ENCODE measurements around the gene ZNF135. TPM values are rescaled to one million over a fixed set of nuclear protein-coding genes. Genes with fewer than 3 reads are reported as not detected.

The ZNF135 gene
- total and polyA plus RNA-seq, 2 donors (not counting 3 experiments of a cell fraction or from before 2014, with no cell fraction given): 1.2 to 1.5 TPM

DNA sequence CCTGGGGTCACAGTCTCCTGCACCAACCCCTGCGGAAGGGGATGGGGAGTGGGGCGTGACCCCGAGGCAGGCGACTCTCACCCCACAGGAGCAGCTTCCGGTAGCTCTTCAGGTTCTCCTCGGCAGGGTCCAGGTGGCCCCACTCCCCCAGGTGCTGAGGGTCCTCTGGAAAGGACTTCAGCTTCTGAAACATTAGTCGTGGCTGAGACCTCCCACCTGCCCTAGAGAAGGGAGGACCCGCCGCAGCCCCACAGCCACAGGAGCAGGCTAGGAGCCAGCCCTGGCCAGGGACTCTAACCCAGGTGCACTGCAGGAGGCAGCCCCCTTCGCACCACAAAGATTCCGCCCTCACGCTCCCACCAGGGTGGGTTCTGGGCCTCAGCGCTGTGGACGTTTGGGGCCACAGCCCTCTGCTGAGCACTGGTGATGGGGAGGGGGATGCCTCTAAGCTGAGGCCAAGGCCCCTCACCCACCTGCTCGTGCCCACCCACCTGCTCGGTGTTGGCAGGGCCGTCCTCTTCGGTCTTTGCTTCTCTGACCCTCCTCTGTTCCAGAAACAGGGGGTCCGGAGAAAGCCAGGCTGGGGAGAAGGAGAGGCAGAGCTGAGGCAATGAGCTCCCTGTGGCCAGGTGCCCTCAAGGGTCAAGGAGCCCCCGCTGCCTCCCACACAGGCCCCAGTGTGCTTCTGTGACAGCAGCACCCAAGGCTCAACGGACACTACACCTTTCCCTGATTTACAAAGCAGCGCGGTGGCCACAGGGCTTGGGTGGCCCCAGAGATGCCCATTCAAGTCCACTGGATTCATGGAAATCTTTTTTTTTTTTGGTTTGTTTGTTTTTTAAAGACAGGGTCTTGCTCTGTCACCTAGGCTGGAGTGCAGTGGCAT is 28.0 kb downstream of the ZNF135 start:
- H3K4me3 ChIP-seq (replicated peaks in 1 of 3; ENCODE audit: insufficient read depth in 1 of 3, low read depth in 1 of 3, low read length in 3 of 3): no peak overlapping the region
- FAIRE-seq (no peak), DNase-seq (ENCODE audit: low read depth, low spot score) (no peak)
- H2AFZ ChIP-seq (ENCODE audit: low read depth, low read length): no peak overlapping the region
- H3K4me1 ChIP-seq (ENCODE audit: control insufficient read depth, extremely low read depth, insufficient read depth, low read length): no peaks in the 10 kb centered on the region
- no peak overlapping the region for H3K4me2 ChIP-seq (ENCODE audit: insufficient read depth, low read length)
- POLR2A ChIA-PET: no interaction called here
- H3K27me3 ChIP-seq (ENCODE audit: control insufficient read depth in 2 of 2, insufficient read depth in 2 of 2, low read length in 2 of 2): no peaks in the 10 kb centered on the region
- H3K9me3 ChIP-seq (replicated peaks; ENCODE audit: control insufficient read depth, insufficient read depth, low read length): no peaks in the 10 kb centered on the region
- dilution Hi-C loops (cut with MboI; ENCODE audit: extremely low pct_ligation_motif_present, low sequenced_read_pairs): no loop called here
- TF ChIP-seq, protein P1, sequence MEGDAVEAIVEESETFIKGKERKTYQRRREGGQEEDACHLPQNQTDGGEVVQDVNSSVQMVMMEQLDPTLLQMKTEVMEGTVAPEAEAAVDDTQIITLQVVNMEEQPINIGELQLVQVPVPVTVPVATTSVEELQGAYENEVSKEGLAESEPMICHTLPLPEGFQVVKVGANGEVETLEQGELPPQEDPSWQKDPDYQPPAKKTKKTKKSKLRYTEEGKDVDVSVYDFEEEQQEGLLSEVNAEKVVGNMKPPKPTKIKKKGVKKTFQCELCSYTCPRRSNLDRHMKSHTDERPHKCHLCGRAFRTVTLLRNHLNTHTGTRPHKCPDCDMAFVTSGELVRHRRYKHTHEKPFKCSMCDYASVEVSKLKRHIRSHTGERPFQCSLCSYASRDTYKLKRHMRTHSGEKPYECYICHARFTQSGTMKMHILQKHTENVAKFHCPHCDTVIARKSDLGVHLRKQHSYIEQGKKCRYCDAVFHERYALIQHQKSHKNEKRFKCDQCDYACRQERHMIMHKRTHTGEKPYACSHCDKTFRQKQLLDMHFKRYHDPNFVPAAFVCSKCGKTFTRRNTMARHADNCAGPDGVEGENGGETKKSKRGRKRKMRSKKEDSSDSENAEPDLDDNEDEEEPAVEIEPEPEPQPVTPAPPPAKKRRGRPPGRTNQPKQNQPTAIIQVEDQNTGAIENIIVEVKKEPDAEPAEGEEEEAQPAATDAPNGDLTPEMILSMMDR (IDR thresholded peaks at IDR 0.05; ENCODE audit: extremely low read depth in 1 of 2, insufficient read depth in 1 of 2, low read depth in 1 of 2, low read length in 2 of 2): no peak
- TF ChIP-seq JUN (IDR thresholded peaks at IDR 0.05; ENCODE audit: borderline replicate concordance, insufficient read depth, insufficient read length, low read depth) (no peak), POLR2A (IDR thresholded peaks at IDR 0.05; ENCODE audit: low read depth, low read length) (no peak), POLR2AphosphoS5 (IDR thresholded peaks at IDR 0.05; ENCODE audit: insufficient read depth, low read depth, low read length) (no peak), MYC (IDR thresholded peaks at IDR 0.05; ENCODE audit: low read depth, low read length) (no peak), EZH2 (IDR thresholded peaks at IDR 0.05; ENCODE audit: borderline replicate concordance, low read depth, low read length, severe bottlenecking) (no peak), FOS (IDR thresholded peaks at IDR 0.05; ENCODE audit: borderline replicate concordance, insufficient read depth, low read length) (no peak), GATA2 (IDR thresholded peaks at IDR 0.05; ENCODE audit: insufficient read depth, insufficient read length, low read depth, low read length) (no peak)
- TF ChIP-seq, protein P2, sequence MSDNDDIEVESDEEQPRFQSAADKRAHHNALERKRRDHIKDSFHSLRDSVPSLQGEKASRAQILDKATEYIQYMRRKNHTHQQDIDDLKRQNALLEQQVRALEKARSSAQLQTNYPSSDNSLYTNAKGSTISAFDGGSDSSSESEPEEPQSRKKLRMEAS (IDR thresholded peaks at IDR 0.05; ENCODE audit: insufficient read depth, insufficient read length): no peak
- intact Hi-C loops (cut with micrococcal nuclease): no loop called here
- no peaks in the 10 kb centered on the region for H4K20me1 ChIP-seq (replicated peaks; ENCODE audit: control insufficient read depth, extremely low read depth, insufficient read depth, low read length)
- H3K27ac ChIP-seq (ENCODE audit: insufficient read depth, low read depth, low read length): no peak overlapping the region
- H3K9me1 ChIP-seq (replicated peaks; ENCODE audit: control insufficient read depth, extremely low read depth, insufficient read depth, low read length): no peaks in the 10 kb centered on the region
- no peaks in the 10 kb centered on the region for H3K36me3 ChIP-seq (ENCODE audit: control insufficient read depth in 2 of 2, extremely low read depth in 1 of 2, insufficient read depth in 2 of 2, low read length in 2 of 2)
- H3K79me2 ChIP-seq (ENCODE audit: control insufficient read depth, insufficient read depth, low read length): no peaks in the 10 kb centered on the region
- no peak overlapping the region for H3K9ac ChIP-seq (replicated peaks; ENCODE audit: extremely low read depth, insufficient read depth, low read length)
- CTCF ChIA-PET: no interaction called here
- no TSS peak for BruUV-seq (replicated peaks)
